IMR-90 (cell line): ENCODE data around the gene PRDM15. TPM values are rescaled to one million over a fixed set of nuclear protein-coding genes. Genes with fewer than 3 reads are reported as not detected.
A peak's percentile ranks its signal among the peaks of the same experiment; 100 is the strongest.

ENCODE experiments used
- ATAC-seq: fragments of 200-7000 bp; cut with Tn5 transposase; 2 replicates; pipeline ENCODE4 v1.9.1; 2020; ENCODE audit warnings: low read depth, mild to moderate bottlenecking, moderate library complexity
- BruUV-seq: library from RNA; stranded (reverse); fragments of 400-500 nt; replicated peaks from 2 replicates; lab custom pipeline; 2021; lab: Mats Ljungman, UMichigan
- CTCF ChIA-PET: fragments of 300-600 bp; formaldehyde crosslinking; extraction: SDS; loops from one replicate; lab custom pipeline; 2021; ENCODE audit warnings: antibody characterized with exemption; lab: Yijun Ruan, JAX
- POLR2A ChIA-PET: fragments of 300-600 bp; sonication (Branson Sonifier 250); formaldehyde crosslinking; loops from one replicate; lab custom pipeline; 2022; ENCODE audit warnings: antibody characterized with exemption; ENCODE audit not compliant: unreplicated experiment; lab: Charles Lee
- DNase-seq: peaks from one replicate; pipeline ENCODE4 v3.0.0; 2013
- H2AFZ ChIP-seq: replicated peaks from 2 replicates; pipeline ENCODE3; 2013; ENCODE audit warnings: low read length, mild to moderate bottlenecking; ENCODE audit not compliant: poor library complexity
- H2AK5ac ChIP-seq: 2 replicates; pipeline ENCODE4 v1.6.1; 2013; ENCODE audit warnings: low read depth, low read length, inconsistent platforms
- H2AK9ac ChIP-seq: replicated peaks from 2 replicates; pipeline ENCODE3; 2013; ENCODE audit warnings: mild to moderate bottlenecking, low read depth, low read length, moderate library complexity; ENCODE audit not compliant: poor library complexity
- H2BK120ac ChIP-seq: 2 replicates; pipeline ENCODE4 v1.6.1; 2013; ENCODE audit warnings: low read depth, low read length, inconsistent platforms
- H2BK15ac ChIP-seq: 3 replicates; pipeline ENCODE4 v1.6.1; 2013; ENCODE audit warnings: low read depth, low read length, inconsistent platforms
- H2BK20ac ChIP-seq: 2 replicates; pipeline ENCODE4 v1.6.1; 2013; ENCODE audit warnings: low read depth, mild to moderate bottlenecking, inconsistent platforms, low read length, moderate library complexity
- H2BK5ac ChIP-seq: 2 replicates; pipeline ENCODE4 v1.6.1; 2013; ENCODE audit warnings: mild to moderate bottlenecking, low read depth, low read length, inconsistent platforms; ENCODE audit not compliant: poor library complexity, severe bottlenecking
- H3K14ac ChIP-seq: replicated peaks from 2 replicates; pipeline ENCODE4 v1.6.1; 2013; ENCODE audit warnings: low read depth, low read length, inconsistent platforms
- H3K18ac ChIP-seq: 2 replicates; pipeline ENCODE4 v1.6.1; 2013; ENCODE audit warnings: low read depth, low read length, control low read depth
- H3K23ac ChIP-seq: 2 replicates; pipeline ENCODE4 v1.6.1; 2013; ENCODE audit warnings: low read depth, low read length, inconsistent platforms
- H3K27ac ChIP-seq: 2 replicates; pipeline ENCODE4 v1.5.1; 2013; ENCODE audit warnings: mild to moderate bottlenecking, control low read depth, low read length; ENCODE audit not compliant: insufficient read depth
- H3K27me3 ChIP-seq: 2 replicates; pipeline ENCODE4 v1.6.1; 2013; ENCODE audit warnings: low read length; ENCODE audit not compliant: control insufficient read depth, insufficient read depth
- H3K36me3 ChIP-seq: 2 replicates; pipeline ENCODE4 v1.6.1; 2013; ENCODE audit warnings: low read length, mixed read lengths; ENCODE audit not compliant: control insufficient read depth, insufficient read depth
- H3K4ac ChIP-seq: 2 replicates; pipeline ENCODE4 v1.6.1; 2013; ENCODE audit warnings: low read depth, low read length, inconsistent platforms
- H3K4me1 ChIP-seq: 2 replicates; pipeline ENCODE4 v1.6.1; 2013; ENCODE audit warnings: low read length, mixed read lengths; ENCODE audit not compliant: control insufficient read depth, insufficient read depth
- H3K4me2 ChIP-seq: 2 replicates; pipeline ENCODE4 v1.6.1; 2013; ENCODE audit warnings: low read depth, mild to moderate bottlenecking, control low read depth, low read length, moderate library complexity
- H3K4me3 ChIP-seq: 2 replicates; pipeline ENCODE4 v1.5.1; 2013; ENCODE audit warnings: low read depth, mild to moderate bottlenecking, control low read depth, low read length, moderate library complexity; ENCODE audit not compliant: insufficient read depth
- H3K56ac ChIP-seq: 2 replicates; pipeline ENCODE4 v1.6.1; 2013; ENCODE audit warnings: low read length, inconsistent platforms; ENCODE audit not compliant: insufficient read depth; ENCODE audit errors: extremely low read depth
- H3K79me1 ChIP-seq, 2 experiments: 2 replicates each; pipeline ENCODE4 v1.6.1; 2013; ENCODE audit warnings: low read length in 2 of 2, inconsistent platforms in 1 of 2, low read depth in 1 of 2
- H3K9ac ChIP-seq: 2 replicates; pipeline ENCODE4 v1.6.1; 2013; ENCODE audit warnings: low read depth, low read length, control low read depth
- H3K9me1 ChIP-seq: 2 replicates; pipeline ENCODE4 v1.6.1; 2013; ENCODE audit warnings: low read length, inconsistent platforms; ENCODE audit not compliant: insufficient read depth
- H3K9me3 ChIP-seq: 2 replicates; pipeline ENCODE4 v1.6.1; 2013; ENCODE audit warnings: low read length; ENCODE audit not compliant: control insufficient read depth, insufficient read depth
- H4K20me1 ChIP-seq: 2 replicates; pipeline ENCODE4 v1.6.1; 2013; ENCODE audit warnings: low read length, inconsistent platforms; ENCODE audit not compliant: insufficient read depth
- H4K5ac ChIP-seq: 2 replicates; pipeline ENCODE4 v1.6.1; 2013; ENCODE audit warnings: mild to moderate bottlenecking, low read depth, low read length, control low read depth
- H4K8ac ChIP-seq, 2 experiments: 2 replicates each; pipeline ENCODE4 v1.6.1; 2013; ENCODE audit warnings: low read depth in 2 of 2, low read length in 2 of 2, control low read depth in 1 of 2, inconsistent platforms in 1 of 2
- H4K91ac ChIP-seq: 2 replicates; pipeline ENCODE4 v1.6.1; 2013; ENCODE audit warnings: low read depth, low read length, inconsistent platforms; ENCODE audit not compliant: insufficient read depth
- MAFK ChIP-seq: IDR thresholded peaks from 2 replicates; pipeline ENCODE4 v1.6.1; 2012; ENCODE audit warnings: low read depth, low read length, improper control_type of control experiment
- WGBS, 2 experiments: methylation state at CpG; one replicate each; pipeline versions ENCODE4 v1.1.5 to v1.1.7; 2013; ENCODE audit warnings: missing lambda C conversion rate in 2 of 2; ENCODE audit not compliant: insufficient read length in 1 of 2; ENCODE audit errors: extremely low coverage in 2 of 2; 5-methylcytosine and 5-hydroxymethylcytosine counted together
- dilution Hi-C: fragments of 300-500 bp; cut with HindIII; formaldehyde crosslinking; loops from one replicate; pipeline ENCODE4 v1.14.3; 2018; ENCODE audit warnings: low sequenced_read_pairs; ENCODE audit not compliant: unreplicated experiment
- in situ Hi-C: fragments of 300-500 bp; cut with MboI; formaldehyde crosslinking; loops from 3 replicates; pipeline ENCODE4 v1.14.3; 2019; ENCODE audit warnings: low sequenced_read_pairs, inconsistent platforms, mixed read lengths
- intact Hi-C: fragments of 100-400 bp; cut with micrococcal nuclease; formaldehyde crosslinking; loops from 2 replicates; pipeline ENCODE4 v1.10.0; 2022
- polyA plus RNA-seq, 3 experiments: library from polyadenylated mRNA; depleted of rRNA; stranded (reverse); fragments of >200 nt; gene quantifications; 2 replicates each; pipeline ENCODE4 v1.2.3, GENCODE V29; 2012; ENCODE audit warnings: low replicate concordance in 1 of 3
- total RNA-seq: library from RNA; depleted of rRNA; stranded (reverse); fragments of >200 nt; gene quantifications from 2 replicates; pipeline ENCODE4 v1.2.3, GENCODE V29; 2012

PRDM15 gene
- total and polyA plus RNA-seq, 2 of the 4 experiments (the other 2 are of a cell fraction) = 7.3 to 8.8 TPM

DNA sequence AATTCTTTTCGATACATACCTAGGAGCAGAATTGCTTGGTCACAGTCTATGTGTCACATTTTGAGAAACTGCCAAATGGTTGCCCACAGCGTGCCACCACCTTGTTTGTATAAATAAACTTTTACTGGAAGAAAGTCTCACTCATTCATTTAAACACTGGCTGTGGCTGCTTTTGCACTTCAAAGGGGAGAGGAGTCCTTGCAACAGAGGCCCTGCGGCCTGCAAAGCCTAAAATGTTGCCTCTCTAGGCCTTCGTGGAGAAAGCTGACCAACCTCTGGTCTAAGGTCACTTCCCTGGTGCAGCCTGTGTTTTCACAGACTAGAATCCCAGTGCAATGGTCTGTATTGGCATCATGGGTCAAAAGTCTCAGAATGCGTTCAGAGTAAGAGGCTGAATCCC, 120.6 kb downstream of the PRDM15 start:
- 74% methylated on average over 2 of the region's 5 CpGs; no CpG with 5 or more reads in 1 of the 2 experiments for WGBS, 2 experiments
- Histone ChIP-seq H3K27me3 (peaks cover 40% of the 10 kb centered on the region), H3K4ac (no peak overlapping the region), H3K9me1 (peaks cover 4% of the 10 kb centered on the region; the same call in 1 of the 2 replicates), H3K79me1 (no peaks in the 10 kb centered on the region), H2AK9ac (no peak overlapping the region), H3K18ac (no peak overlapping the region), H3K36me3 (no peaks in the 10 kb centered on the region), H3K23ac (no peak overlapping the region), H4K8ac (no peak overlapping the region), H3K9me3 (no peaks in the 10 kb centered on the region), H3K9ac (no peak overlapping the region), H3K14ac (no peak overlapping the region), H2BK120ac (no peak overlapping the region), H3K4me1 (peaks cover 2% of the 10 kb centered on the region; the same call in 1 of the 2 replicates), H2BK20ac (no peak overlapping the region), H2BK15ac (no peak overlapping the region), H2AK5ac (no peak overlapping the region), H3K27ac (no peak overlapping the region), H2BK5ac (no peak overlapping the region), H3K4me2 (no peak overlapping the region), H4K91ac (no peak overlapping the region), H2AFZ (peak overlapping the region; percentile 25), H4K20me1 (no peaks in the 10 kb centered on the region), H4K5ac (no peak overlapping the region), H3K56ac (no peak overlapping the region), H3K4me3 (no peak overlapping the region)
- CTCF ChIA-PET = interaction anchor here (1.5 kb wide), 1 partner anchor 146 kb away, joined by 3 read pairs; no protein-coding TSS in a partner anchor
- POLR2A ChIA-PET = no interaction called here
- in situ Hi-C loops = no loop called here
- ATAC-seq = no peak
- DNase-seq = no peak
- no peak for TF ChIP-seq MAFK
- intact Hi-C loops = no loop called here
- no TSS peak for BruUV-seq
- dilution Hi-C loops = no loop called here
